ENCODE results near the gene CCNB1IP1.
"Not testable (repeated sequence)": the region's sequence is repeated elsewhere in the genome, so short reads cannot be mapped to it uniquely, and the experiment has no call there.

CCNB1IP1 gene

GRCh38 chr14:20314026-20314425, 19.1 kb downstream of the CCNB1IP1 start:
- peaks cover 69% of the 10 kb centered on the region for H3K36me3 ChIP-seq (ENCODE audit: insufficient read depth, insufficient read length, low read length)
- DNase-seq (ENCODE audit: low read depth, low spot score) = no peak

GRCh38 chr14:20306079-20306423, 27.0 kb downstream of the CCNB1IP1 start:
- Histone ChIP-seq H3K4me1 (ENCODE audit: insufficient read depth, insufficient read length) (no peaks in the 10 kb centered on the region), H3K36me3 (ENCODE audit: insufficient read depth, insufficient read length, low read length) (peaks cover 10% of the 10 kb centered on the region), H3K9ac (ENCODE audit: insufficient read length, low read depth) (no peak overlapping the region), H3K27me3 (ENCODE audit: insufficient read depth, insufficient read length) (no peaks in the 10 kb centered on the region), H3K9me3 (ENCODE audit: insufficient read depth, low read length) (no peaks in the 10 kb centered on the region), H3K4me3 (ENCODE audit: insufficient read length, low read depth) (no peak overlapping the region)
- DNase-seq (ENCODE audit: low read depth, low spot score) = no peak
- TF ChIP-seq ZNF274 (IDR thresholded peaks at IDR 0.05; ENCODE audit: low read depth, low read length) = no peak

More at GRCh38 chr14:20314026-20314425, 19.1 kb downstream of the CCNB1IP1 start:
- Histone ChIP-seq H3K9ac (ENCODE audit: insufficient read length, low read depth) (no peak overlapping the region), H3K27me3 (ENCODE audit: insufficient read depth, insufficient read length) (no peaks in the 10 kb centered on the region), H3K4me1 (ENCODE audit: insufficient read depth, insufficient read length) (no peaks in the 10 kb centered on the region), H3K4me3 (ENCODE audit: insufficient read length, low read depth) (no peak overlapping the region), H3K9me3 (ENCODE audit: insufficient read depth, low read length) (no peaks in the 10 kb centered on the region; the same call in 1 of the 2 replicates)
- TF ChIP-seq SUZ12 (IDR thresholded peaks at IDR 0.05; ENCODE audit: extremely low read depth, insufficient read depth, insufficient read length) (no peak), YY1 (IDR thresholded peaks at IDR 0.05; ENCODE audit: insufficient read depth, insufficient read length) (no peak), ZNF274 (IDR thresholded peaks at IDR 0.05; ENCODE audit: low read depth, low read length) (no peak)

- peak within 1 kb of the TSS; percentile 70 for H3K4me3 ChIP-seq (ENCODE audit: insufficient read length, low read depth)
- H3K4me1 ChIP-seq (ENCODE audit: insufficient read depth, insufficient read length) = no peaks in the 10 kb centered on the region
- H3K9ac ChIP-seq (ENCODE audit: insufficient read length, low read depth) = peak within 1 kb of the TSS; percentile 77
- DNase-seq (ENCODE audit: low read depth, low spot score) = peak; percentile 84
- H3K27me3 ChIP-seq (ENCODE audit: insufficient read depth, insufficient read length) = no peaks in the 10 kb centered on the region
- H3K9me3 ChIP-seq (ENCODE audit: insufficient read depth, low read length) = no peaks in the 10 kb centered on the region
- TF ChIP-seq YY1 (IDR thresholded peaks at IDR 0.05; ENCODE audit: insufficient read depth, insufficient read length) (no peak), SUZ12 (IDR thresholded peaks at IDR 0.05; ENCODE audit: extremely low read depth, insufficient read depth, insufficient read length) (no peak), ZNF274 (IDR thresholded peaks at IDR 0.05; ENCODE audit: low read depth, low read length) (no peak)
- peaks cover 15% of the 10 kb centered on the region for H3K36me3 ChIP-seq (ENCODE audit: insufficient read depth, insufficient read length, low read length)
These were observed 27.6 kb downstream of the CCNB1IP1 start, which contains the start of gene TTC5 for GRCh38 chr14:20305265-20306078. Gene TTC5 (minus strand): TSS chr14:20305951. CDS start chr14:20305937, 14 bp downstream.

GRCh38 chr14:20302042-20302755, 30.9 kb downstream of the CCNB1IP1 start:
- H3K36me3 ChIP-seq (ENCODE audit: insufficient read depth, insufficient read length, low read length) = peaks cover 34% of the 10 kb centered on the region
- H3K9me3 ChIP-seq (ENCODE audit: insufficient read depth, low read length) = no peaks in the 10 kb centered on the region
- no peak overlapping the region for H3K9ac ChIP-seq (ENCODE audit: insufficient read length, low read depth)
- no peak for DNase-seq (ENCODE audit: low read depth, low spot score)
- H3K4me3 ChIP-seq (ENCODE audit: insufficient read length, low read depth) = no peak overlapping the region
- TF ChIP-seq SUZ12 (IDR thresholded peaks at IDR 0.05; ENCODE audit: extremely low read depth, insufficient read depth, insufficient read length) (no peak), YY1 (IDR thresholded peaks at IDR 0.05; ENCODE audit: insufficient read depth, insufficient read length) (no peak), ZNF274 (IDR thresholded peaks at IDR 0.05; ENCODE audit: low read depth, low read length) (no peak)
- H3K4me1 ChIP-seq (ENCODE audit: insufficient read depth, insufficient read length) = no peaks in the 10 kb centered on the region
- no peaks in the 10 kb centered on the region for H3K27me3 ChIP-seq (ENCODE audit: insufficient read depth, insufficient read length)

- H3K4me1 ChIP-seq (ENCODE audit: insufficient read depth, insufficient read length) = no peaks in the 10 kb centered on the region
- DNase-seq (ENCODE audit: low read depth, low spot score) = no peak
- no peaks in the 10 kb centered on the region for H3K9me3 ChIP-seq (ENCODE audit: insufficient read depth, low read length)
- no peak for TF ChIP-seq ZNF274 (IDR thresholded peaks at IDR 0.05; ENCODE audit: low read depth, low read length)
- TF ChIP-seq SUZ12 (IDR thresholded peaks at IDR 0.05; ENCODE audit: extremely low read depth, insufficient read depth, insufficient read length) = no peak
- TF ChIP-seq YY1 (IDR thresholded peaks at IDR 0.05; ENCODE audit: insufficient read depth, insufficient read length) = no peak
- no peak overlapping the region for H3K9ac ChIP-seq (ENCODE audit: insufficient read length, low read depth)
- H3K36me3 ChIP-seq (ENCODE audit: insufficient read depth, insufficient read length, low read length) = peaks cover 69% of the 10 kb centered on the region
- H3K27me3 ChIP-seq (ENCODE audit: insufficient read depth, insufficient read length) = no peaks in the 10 kb centered on the region
- H3K4me3 ChIP-seq (ENCODE audit: insufficient read length, low read depth) = no peak overlapping the region
These were observed 38.0 kb downstream of the CCNB1IP1 start for GRCh38 chr14:20295067-20295466.

GRCh38 chr14:20294636-20295035, 38.4 kb downstream of the CCNB1IP1 start:
- TF ChIP-seq ZNF274 (IDR thresholded peaks at IDR 0.05; ENCODE audit: low read depth, low read length) = no peak
- TF ChIP-seq SUZ12 (IDR thresholded peaks at IDR 0.05; ENCODE audit: extremely low read depth, insufficient read depth, insufficient read length) = no peak
- Histone ChIP-seq H3K4me3 (ENCODE audit: insufficient read length, low read depth) (no peak overlapping the region), H3K36me3 (ENCODE audit: insufficient read depth, insufficient read length, low read length) (peaks cover 68% of the 10 kb centered on the region), H3K4me1 (ENCODE audit: insufficient read depth, insufficient read length) (no peaks in the 10 kb centered on the region), H3K27me3 (ENCODE audit: insufficient read depth, insufficient read length) (no peaks in the 10 kb centered on the region), H3K9ac (ENCODE audit: insufficient read length, low read depth) (no peak overlapping the region), H3K9me3 (ENCODE audit: insufficient read depth, low read length) (no peaks in the 10 kb centered on the region)
- DNase-seq (ENCODE audit: low read depth, low spot score) = no peak

- H3K4me1 ChIP-seq (ENCODE audit: insufficient read depth, insufficient read length); H3K9ac ChIP-seq (ENCODE audit: insufficient read length, low read depth); H3K4me3 ChIP-seq (ENCODE audit: insufficient read length, low read depth); H3K36me3 ChIP-seq (ENCODE audit: insufficient read depth, insufficient read length, low read length); H3K27me3 ChIP-seq (ENCODE audit: insufficient read depth, insufficient read length); DNase-seq (ENCODE audit: low read depth, low spot score): not testable (repeated sequence)
- H3K9me3 ChIP-seq (ENCODE audit: insufficient read depth, low read length) = peaks cover 13% of the 10 kb centered on the region; the same call in 1 of the 2 replicates
These were observed 51.1 kb downstream of the CCNB1IP1 start for GRCh38 chr14:20281998-20282397.

- not testable (repeated sequence) for H3K4me1 ChIP-seq (ENCODE audit: insufficient read depth, insufficient read length); DNase-seq (ENCODE audit: low read depth, low spot score); H3K36me3 ChIP-seq (ENCODE audit: insufficient read depth, insufficient read length, low read length); H3K9ac ChIP-seq (ENCODE audit: insufficient read length, low read depth); H3K4me3 ChIP-seq (ENCODE audit: insufficient read length, low read depth); H3K27me3 ChIP-seq (ENCODE audit: insufficient read depth, insufficient read length)
- peaks cover 13% of the 10 kb centered on the region; the same call in 1 of the 2 replicates for H3K9me3 ChIP-seq (ENCODE audit: insufficient read depth, low read length)
These were observed 52.8 kb downstream of the CCNB1IP1 start for GRCh38 chr14:20280265-20280664.
